ENCODE results near the gene SCARB1. TPM values are rescaled to one million over a fixed set of nuclear protein-coding genes. Genes with fewer than 3 reads are reported as not detected.

Gene SCARB1
- total and polyA plus RNA-seq, 7 experiments from 2014 or later = 2.2 to 7.1 (median 4.0) TPM

DNA sequence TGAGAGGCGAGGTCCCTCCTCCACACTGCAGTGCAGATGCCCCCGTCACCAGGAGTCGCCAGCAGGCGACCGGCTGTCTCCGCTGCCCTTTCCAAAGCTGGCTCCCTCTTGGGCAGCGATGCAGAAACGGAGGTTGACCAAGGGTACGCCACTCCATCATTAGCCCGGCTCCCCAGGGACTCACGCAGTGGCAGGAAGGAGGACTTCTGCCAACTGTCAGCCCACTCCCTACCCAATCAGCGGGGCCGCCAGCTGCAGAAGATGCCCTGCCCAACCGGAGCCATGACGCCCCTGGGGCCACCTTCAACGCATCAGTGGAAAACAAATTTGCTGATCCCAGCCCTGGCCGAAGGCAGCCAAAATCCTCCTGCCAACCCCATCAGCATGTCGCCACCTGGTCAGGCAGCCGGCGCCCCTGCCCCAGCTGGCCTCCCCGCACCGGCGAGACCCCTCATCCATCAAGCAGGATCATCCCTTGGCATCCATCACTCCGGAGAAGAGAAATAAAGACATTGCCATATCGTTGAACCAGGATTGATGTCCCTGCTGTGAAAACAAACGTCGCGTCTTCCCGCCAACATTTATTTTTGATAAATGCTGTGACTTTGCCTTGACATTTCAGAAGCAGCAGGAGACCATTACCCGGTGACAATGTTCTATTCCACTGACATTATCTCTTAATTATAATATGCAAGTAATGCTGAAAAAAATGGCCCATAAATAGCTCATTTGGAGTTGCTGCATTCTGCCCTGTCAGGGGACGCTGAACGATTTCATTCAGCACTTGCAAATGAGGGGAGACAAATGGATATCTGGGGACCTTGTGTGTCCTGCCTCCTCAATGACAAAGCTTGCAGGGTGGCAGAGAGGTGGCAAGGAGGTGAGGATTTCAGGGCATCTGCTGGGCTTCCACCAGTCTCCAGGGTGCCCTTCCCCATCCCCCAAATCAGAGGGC lies 105.1 kb downstream of the SCARB1 start:
- Histone ChIP-seq H3K27ac (ENCODE audit: low read depth, low read length) (no peak overlapping the region), H3K4me1 (ENCODE audit: control insufficient read depth in 2 of 2, insufficient read depth in 2 of 2, low read length in 2 of 2) (peaks cover 0 to 12% of the 10 kb centered on the region in 2 donors), H3K27me3 (ENCODE audit: control insufficient read depth in 2 of 2, insufficient read depth in 2 of 2, low read length in 2 of 2) (no peaks in the 10 kb centered on the region), H3K4me3 (ENCODE audit: low read length) (no peak overlapping the region), H3K36me3 (ENCODE audit: control insufficient read depth in 2 of 3, insufficient read depth in 3 of 3, low read length in 3 of 3) (no peaks in the 10 kb centered on the region), H3K9me3 (ENCODE audit: control insufficient read depth in 2 of 3, low read length in 3 of 3) (no peaks in the 10 kb centered on the region)
- H3K27me3 Mint-ChIP-seq = peaks cover 0 to 17% (median 8%) of the 10 kb centered on the region in 5 donors
- CTCF ChIA-PET = no interaction called here
- no peak overlapping the region for H3K4me3 Mint-ChIP-seq
- H3K9me3 Mint-ChIP-seq = peaks cover 0 to 17% (median 0%) of the 10 kb centered on the region in 11 donors
- peaks cover 0 to 5% (median 0%) of the 10 kb centered on the region in 5 donors for H3K36me3 Mint-ChIP-seq
- intact Hi-C loops (cut with micrococcal nuclease) = no loop called here
- POLR2A ChIA-PET = no interaction called here
- H3K4me1 Mint-ChIP-seq = peaks cover 0 to 18% (median 8%) of the 10 kb centered on the region in 7 donors
- ATAC-seq = no peak
- no peak for DNase-seq
- no peak overlapping the region for H3K27ac Mint-ChIP-seq

DNA sequence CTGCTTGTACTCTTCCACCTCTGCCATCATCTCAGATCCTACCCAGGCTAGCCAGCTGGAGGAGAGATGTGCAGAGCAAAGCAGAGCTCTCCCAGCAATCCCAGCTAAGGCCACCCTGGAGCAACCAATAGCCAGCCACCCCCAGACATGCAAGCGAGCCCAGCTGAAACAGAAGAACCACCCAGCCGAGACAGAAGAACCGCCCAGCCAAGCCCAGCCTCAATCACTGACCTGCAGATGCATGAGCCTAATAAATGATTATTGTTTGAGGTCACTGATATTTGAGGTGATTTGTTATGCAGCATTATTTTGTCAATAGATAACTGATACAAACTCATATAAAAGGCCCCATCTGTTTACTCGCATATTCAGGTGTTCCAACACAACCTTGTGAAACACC lies 106.3 kb downstream of the SCARB1 start:
- ChIA-PET POLR2A (no interaction called here), CTCF (interaction anchor here (0.7 kb wide), 1 partner anchor 1732 kb away, joined by 3 read pairs; no protein-coding TSS in a partner anchor)
- no peak overlapping the region for H3K27ac Mint-ChIP-seq
- peaks cover 0 to 18% (median 8%) of the 10 kb centered on the region in 7 donors for H3K4me1 Mint-ChIP-seq
- no peaks in the 10 kb centered on the region for H3K36me3 ChIP-seq (ENCODE audit: control insufficient read depth in 2 of 3, insufficient read depth in 3 of 3, low read length in 3 of 3)
- H3K4me3 ChIP-seq (ENCODE audit: low read length) = no peak overlapping the region
- peaks cover 0 to 5% (median 0%) of the 10 kb centered on the region in 5 donors for H3K36me3 Mint-ChIP-seq
- no peak for ATAC-seq
- intact Hi-C loops (cut with micrococcal nuclease) = no loop called here
- H3K27me3 ChIP-seq (ENCODE audit: control insufficient read depth in 2 of 2, insufficient read depth in 2 of 2, low read length in 2 of 2) = no peaks in the 10 kb centered on the region
- H3K9me3 Mint-ChIP-seq = peaks cover 0 to 19% (median 2%) of the 10 kb centered on the region in 11 donors
- H3K4me1 ChIP-seq (ENCODE audit: control insufficient read depth in 2 of 2, insufficient read depth in 2 of 2, low read length in 2 of 2) = peaks cover 0 to 12% of the 10 kb centered on the region in 2 donors
- H3K27me3 Mint-ChIP-seq = peaks cover 0 to 23% (median 8%) of the 10 kb centered on the region in 5 donors
- no peak overlapping the region for H3K27ac ChIP-seq (ENCODE audit: low read depth, low read length)
- no peak for DNase-seq
- no peaks in the 10 kb centered on the region for H3K9me3 ChIP-seq (ENCODE audit: control insufficient read depth in 2 of 3, low read length in 3 of 3)
- H3K4me3 Mint-ChIP-seq = no peak overlapping the region

DNA sequence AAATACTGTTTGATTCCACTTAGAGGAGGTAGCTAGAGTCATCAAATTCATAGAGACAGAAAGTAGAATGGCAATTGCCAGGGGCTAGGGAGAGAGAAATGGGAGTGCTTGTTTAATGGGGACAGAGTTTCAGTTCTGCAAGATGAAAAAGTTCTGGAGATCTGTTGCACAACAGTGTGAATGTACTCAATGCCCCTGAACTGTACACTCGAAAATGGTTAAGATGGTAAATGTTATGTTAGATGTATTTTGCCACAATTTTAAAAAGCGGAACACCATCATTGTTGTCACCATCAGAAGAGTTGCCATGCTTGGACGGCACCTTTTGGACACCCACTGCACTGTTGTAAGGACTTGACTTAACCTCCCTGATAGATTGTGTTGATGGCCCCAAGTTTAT lies 106.9 kb downstream of the SCARB1 start:
- Histone ChIP-seq H3K4me3 (ENCODE audit: low read length) (no peak overlapping the region), H3K36me3 (ENCODE audit: control insufficient read depth in 2 of 3, insufficient read depth in 3 of 3, low read length in 3 of 3) (no peaks in the 10 kb centered on the region), H3K27me3 (ENCODE audit: control insufficient read depth in 2 of 2, insufficient read depth in 2 of 2, low read length in 2 of 2) (no peaks in the 10 kb centered on the region), H3K9me3 (ENCODE audit: control insufficient read depth in 2 of 3, low read length in 3 of 3) (no peaks in the 10 kb centered on the region), H3K27ac (ENCODE audit: low read depth, low read length) (no peak overlapping the region), H3K4me1 (ENCODE audit: control insufficient read depth in 2 of 2, insufficient read depth in 2 of 2, low read length in 2 of 2) (peaks cover 0 to 12% of the 10 kb centered on the region in 2 donors)
- Mint-ChIP-seq H3K36me3 (peaks cover 0 to 5% (median 0%) of the 10 kb centered on the region in 5 donors), H3K27me3 (peaks cover 0 to 23% (median 8%) of the 10 kb centered on the region in 5 donors), H3K4me3 (no peak overlapping the region), H3K4me1 (peaks cover 0 to 18% (median 7%) of the 10 kb centered on the region in 7 donors), H3K9me3 (peaks cover 0 to 19% (median 2%) of the 10 kb centered on the region in 11 donors), H3K27ac (no peak overlapping the region)
- intact Hi-C loops (cut with micrococcal nuclease) = no loop called here
- ATAC-seq = peak; percentile 30
- CTCF ChIA-PET = interaction anchor here (0.6 kb wide), 1 partner anchor 17 kb away, joined by 3 read pairs; no protein-coding TSS in a partner anchor
- no peak for DNase-seq
- POLR2A ChIA-PET = no interaction called here

DNA sequence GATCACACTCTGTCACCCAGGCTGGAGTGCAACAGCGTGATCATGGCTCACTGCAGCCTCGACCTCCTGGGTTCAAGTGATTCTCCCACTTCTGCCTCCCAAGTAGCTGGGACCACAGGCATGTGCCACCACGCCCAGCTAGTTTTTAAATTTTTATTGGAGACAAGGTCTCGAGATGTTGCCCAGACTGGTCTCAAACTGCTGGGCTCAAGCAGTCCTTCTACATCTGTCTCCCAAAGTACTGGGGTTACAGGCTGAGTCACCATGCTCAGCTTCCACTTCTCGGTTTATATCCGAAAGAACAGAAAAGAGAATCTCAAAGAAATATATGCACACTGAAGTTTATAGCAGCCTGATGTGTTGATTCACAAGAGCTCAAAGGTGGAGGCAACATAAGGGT lies 107.5 kb downstream of the SCARB1 start:
- Mint-ChIP-seq H3K36me3 (peaks cover 0 to 5% (median 0%) of the 10 kb centered on the region in 5 donors), H3K27me3 (peaks cover 0 to 23% (median 8%) of the 10 kb centered on the region in 5 donors), H3K9me3 (peaks cover 0 to 19% (median 2%) of the 10 kb centered on the region in 11 donors), H3K4me3 (no peak overlapping the region), H3K27ac (no peak overlapping the region), H3K4me1 (peaks cover 0 to 17% (median 7%) of the 10 kb centered on the region in 7 donors)
- Histone ChIP-seq H3K4me3 (ENCODE audit: low read length) (no peak overlapping the region), H3K27me3 (ENCODE audit: control insufficient read depth in 2 of 2, insufficient read depth in 2 of 2, low read length in 2 of 2) (no peaks in the 10 kb centered on the region), H3K9me3 (ENCODE audit: control insufficient read depth in 2 of 3, low read length in 3 of 3) (no peaks in the 10 kb centered on the region), H3K4me1 (ENCODE audit: control insufficient read depth in 2 of 2, insufficient read depth in 2 of 2, low read length in 2 of 2) (peaks cover 0 to 12% of the 10 kb centered on the region in 2 donors), H3K36me3 (ENCODE audit: control insufficient read depth in 2 of 3, insufficient read depth in 3 of 3, low read length in 3 of 3) (no peaks in the 10 kb centered on the region), H3K27ac (ENCODE audit: low read depth, low read length) (no peak overlapping the region)
- ChIA-PET POLR2A (no interaction called here), CTCF (interaction anchor here (0.6 kb wide), 1 partner anchor 18 kb away, joined by 3 read pairs; no protein-coding TSS in a partner anchor)
- intact Hi-C loops (cut with micrococcal nuclease) = no loop called here
- ATAC-seq = no peak
- DNase-seq = no peak

DNA sequence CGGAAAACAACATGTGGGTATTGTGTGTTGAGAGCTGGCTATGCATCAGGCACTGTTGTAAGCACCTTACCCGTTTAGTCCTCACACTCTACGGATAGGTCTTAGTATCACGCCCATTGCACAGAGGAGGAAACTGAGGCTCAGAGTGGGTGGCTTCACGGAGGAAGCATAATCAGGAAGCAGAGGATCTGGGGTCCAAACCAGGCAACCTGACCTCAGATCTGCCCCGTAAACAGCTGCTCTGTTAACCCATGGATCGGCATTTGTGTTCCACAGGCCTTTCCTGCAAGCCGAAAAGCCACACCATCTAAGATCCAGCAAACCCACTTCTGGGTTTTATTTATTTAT lies 107.9 kb downstream of the SCARB1 start:
- Histone ChIP-seq H3K4me3 (ENCODE audit: low read length) (no peak overlapping the region), H3K27me3 (ENCODE audit: control insufficient read depth in 2 of 2, insufficient read depth in 2 of 2, low read length in 2 of 2) (no peaks in the 10 kb centered on the region), H3K4me1 (ENCODE audit: control insufficient read depth in 2 of 2, insufficient read depth in 2 of 2, low read length in 2 of 2) (peaks cover 0 to 12% of the 10 kb centered on the region in 2 donors), H3K27ac (ENCODE audit: low read depth, low read length) (no peak overlapping the region), H3K9me3 (ENCODE audit: control insufficient read depth in 2 of 3, low read length in 3 of 3) (no peaks in the 10 kb centered on the region), H3K36me3 (ENCODE audit: control insufficient read depth in 2 of 3, insufficient read depth in 3 of 3, low read length in 3 of 3) (no peaks in the 10 kb centered on the region)
- intact Hi-C loops (cut with micrococcal nuclease) = no loop called here
- peaks cover 0 to 19% (median 2%) of the 10 kb centered on the region in 11 donors for H3K9me3 Mint-ChIP-seq
- H3K4me3 Mint-ChIP-seq = no peak overlapping the region
- DNase-seq (no peak), ATAC-seq (no peak)
- H3K36me3 Mint-ChIP-seq = peaks cover 0 to 5% (median 0%) of the 10 kb centered on the region in 5 donors
- ChIA-PET CTCF (interaction anchor here (1.3 kb wide), 1 partner anchor 11 kb away, joined by 3 read pairs; no protein-coding TSS in a partner anchor), POLR2A (no interaction called here)
- H3K27me3 Mint-ChIP-seq = peaks cover 0 to 23% (median 8%) of the 10 kb centered on the region in 5 donors
- H3K27ac Mint-ChIP-seq = peak overlapping the region in 1 of 9 donors; percentile 64
- H3K4me1 Mint-ChIP-seq = peaks cover 0 to 21% (median 7%) of the 10 kb centered on the region in 7 donors

DNA sequence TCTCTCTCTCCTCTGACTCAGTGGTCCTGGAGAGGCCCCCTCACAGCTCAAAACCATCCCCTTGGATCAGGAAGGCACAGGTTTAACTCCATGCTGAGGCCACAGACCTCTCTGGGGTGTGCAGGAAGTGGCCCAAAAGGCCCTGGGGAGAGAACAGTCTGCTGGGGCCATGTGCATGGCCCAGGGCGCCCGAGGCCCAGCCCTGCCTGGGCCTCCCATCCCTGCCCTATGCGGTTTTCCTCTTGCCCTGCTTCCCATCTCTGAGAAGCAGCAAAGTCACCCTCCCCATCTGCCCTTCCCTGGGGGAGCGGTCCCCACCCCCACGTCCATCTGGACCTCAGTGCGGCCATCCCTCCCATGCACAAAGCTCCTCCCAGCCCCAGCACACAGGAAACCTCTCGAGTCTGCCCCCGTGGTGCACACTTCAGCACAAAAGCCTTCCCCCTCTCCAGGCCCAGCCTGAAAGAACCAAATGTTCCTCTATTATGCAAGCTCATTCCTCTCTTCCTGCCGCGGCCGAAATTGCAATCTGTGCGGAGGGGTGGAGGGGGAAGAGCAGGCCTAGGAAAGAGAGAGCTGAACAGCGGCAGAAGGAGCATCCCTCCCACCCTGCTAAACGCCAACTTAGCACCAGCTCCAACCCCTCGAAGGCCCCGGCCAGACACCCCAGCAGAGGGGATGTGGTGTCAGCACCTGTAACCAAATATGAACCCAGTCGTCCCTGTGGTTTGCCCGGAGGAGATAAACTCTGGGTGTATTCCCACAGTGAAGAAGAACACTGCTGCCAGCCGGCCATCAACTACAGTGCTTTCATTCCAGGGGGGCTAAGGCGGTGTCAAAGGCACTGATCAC lies 108.5 kb downstream of the SCARB1 start:
- Histone ChIP-seq H3K9me3 (ENCODE audit: control insufficient read depth in 2 of 3, low read length in 3 of 3) (no peaks in the 10 kb centered on the region), H3K4me3 (ENCODE audit: low read length) (no peak overlapping the region), H3K27me3 (ENCODE audit: control insufficient read depth in 2 of 2, insufficient read depth in 2 of 2, low read length in 2 of 2) (no peaks in the 10 kb centered on the region), H3K4me1 (ENCODE audit: control insufficient read depth in 2 of 2, insufficient read depth in 2 of 2, low read length in 2 of 2) (peaks cover 0 to 12% of the 10 kb centered on the region in 2 donors), H3K36me3 (ENCODE audit: control insufficient read depth in 2 of 3, insufficient read depth in 3 of 3, low read length in 3 of 3) (no peaks in the 10 kb centered on the region), H3K27ac (ENCODE audit: low read depth, low read length) (no peak overlapping the region)
- peaks cover 0 to 20% (median 8%) of the 10 kb centered on the region in 5 donors for H3K27me3 Mint-ChIP-seq
- peak overlapping the region in 2 of 9 donors; percentile 54 to 64 for H3K27ac Mint-ChIP-seq
- intact Hi-C loops (cut with micrococcal nuclease) = no loop called here
- H3K4me1 Mint-ChIP-seq = peaks cover 0 to 19% (median 8%) of the 10 kb centered on the region in 7 donors
- ChIA-PET CTCF (interaction anchor here (1.3 kb wide), 1 partner anchor 11 kb away, joined by 3 read pairs; no protein-coding TSS in a partner anchor), POLR2A (no interaction called here)
- peak overlapping the region in 2 of 10 donors; percentile 3 to 52 for H3K4me3 Mint-ChIP-seq
- ATAC-seq (peak; percentile 53), DNase-seq (no peak)
- H3K36me3 Mint-ChIP-seq = peaks cover 0 to 5% (median 0%) of the 10 kb centered on the region in 5 donors
- peaks cover 0 to 19% (median 2%) of the 10 kb centered on the region in 11 donors for H3K9me3 Mint-ChIP-seq
